ENCODE results near the gene NSUN2.

NSUN2 gene

DNA sequence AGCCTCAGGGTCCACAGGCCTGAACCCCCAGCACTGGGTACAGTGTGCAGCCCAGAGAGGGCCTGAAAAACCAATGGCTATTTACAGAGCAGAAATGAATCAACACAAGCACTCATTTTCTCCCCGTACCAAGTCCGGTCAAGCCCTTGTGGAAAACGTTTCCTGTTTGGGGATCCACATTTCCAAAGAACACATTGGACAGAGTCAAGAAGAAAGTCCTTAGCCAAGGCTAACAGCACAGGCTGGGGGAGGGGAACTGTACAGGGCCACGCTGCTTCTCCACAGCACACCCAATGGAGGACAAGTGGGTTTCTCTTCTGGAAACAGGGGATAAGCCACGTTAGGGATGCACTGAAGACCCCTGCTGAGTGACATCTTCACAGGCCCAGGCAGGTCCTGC lies 62.3 kb downstream of the NSUN2 start:
- H3K27ac ChIP-seq: no peak overlapping the region
- DNase-seq (ENCODE audit: low read depth, low spot score): no peak

DNA sequence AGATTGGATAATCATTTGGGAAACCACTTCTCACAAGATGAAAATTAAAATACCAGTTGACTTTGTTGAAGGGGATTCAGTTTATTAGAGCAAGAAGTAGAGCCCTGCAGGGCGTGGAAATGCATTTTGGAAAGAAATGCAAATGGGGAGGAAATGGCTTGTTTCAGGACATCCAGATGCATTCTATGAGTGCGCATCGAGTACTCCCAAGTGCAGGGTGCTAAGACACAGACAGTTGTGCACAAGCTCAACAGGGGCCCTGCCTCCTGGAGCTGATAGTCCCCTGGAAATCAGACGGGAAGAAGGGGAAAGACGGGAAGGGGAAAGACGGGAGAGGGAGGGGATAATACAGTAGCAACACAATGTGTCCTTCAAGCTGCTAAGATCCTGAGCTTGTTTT lies 64.0 kb downstream of the NSUN2 start:
- no peak for DNase-seq (ENCODE audit: low read depth, low spot score)

DNA sequence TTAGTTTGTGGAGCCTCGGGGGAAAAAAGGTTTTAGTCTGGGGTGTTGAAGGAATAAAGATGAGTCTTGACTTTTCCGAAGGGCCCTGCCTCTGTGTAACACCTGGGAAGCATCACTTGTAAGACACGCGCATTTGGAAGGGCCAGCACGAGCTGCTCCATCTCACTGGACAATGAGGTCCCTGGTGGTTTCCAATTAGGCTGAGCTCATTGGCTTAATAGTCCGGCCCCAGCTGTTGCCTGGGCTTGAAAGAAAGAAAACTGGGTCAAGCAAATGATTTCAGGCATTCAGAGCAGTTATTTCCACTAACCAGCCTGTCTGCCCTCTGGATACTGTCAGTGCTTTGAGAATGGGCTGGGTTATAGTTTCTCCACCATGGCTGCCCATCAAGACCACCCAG lies 64.5 kb downstream of the NSUN2 start:
- no peak overlapping the region for H3K27ac ChIP-seq
- no peak for DNase-seq (ENCODE audit: low read depth, low spot score)

More for the DNA sequence above, 64.0 kb downstream of the NSUN2 start:
- no peak overlapping the region for H3K27ac ChIP-seq

DNA sequence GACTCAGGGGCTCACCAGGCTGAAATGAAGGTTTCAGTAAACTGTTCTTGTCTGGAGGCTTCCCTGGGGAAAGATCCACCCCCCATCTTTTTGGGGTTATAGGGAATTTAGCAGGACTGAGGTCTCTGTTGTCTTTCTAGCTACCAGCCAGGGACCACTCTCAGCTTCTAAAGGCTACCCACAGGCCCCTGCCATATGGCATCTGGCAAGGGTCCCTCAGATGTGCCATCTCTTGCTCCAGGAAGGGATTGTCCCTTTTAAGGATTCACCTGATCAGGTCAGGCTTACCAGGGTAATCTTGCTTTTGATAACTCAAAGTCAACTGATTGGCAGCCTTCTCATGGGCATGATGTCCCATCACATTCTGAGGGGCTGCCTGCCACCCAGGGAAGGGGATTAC lies 65.0 kb downstream of the NSUN2 start:
- H3K27ac ChIP-seq: no peak overlapping the region
- DNase-seq (ENCODE audit: low read depth, low spot score): no peak

DNA sequence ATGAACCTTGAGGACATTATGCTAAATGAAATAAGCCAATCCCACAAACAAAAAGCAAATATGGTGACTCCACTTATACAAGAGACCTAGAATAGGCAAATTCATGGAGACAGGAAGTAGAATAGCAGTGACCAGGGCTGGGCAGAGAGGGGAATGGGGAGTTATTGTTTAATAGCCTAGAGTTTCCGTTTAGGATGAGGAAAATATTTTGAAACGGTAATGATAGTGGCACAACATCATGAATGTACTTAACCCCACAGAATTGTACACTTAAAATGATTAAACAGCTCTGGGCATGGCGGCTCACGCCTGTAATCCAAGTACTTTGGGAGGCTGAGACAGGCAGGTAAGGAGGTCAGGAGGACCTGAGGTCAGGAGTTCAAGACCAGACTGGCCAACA lies 65.8 kb downstream of the NSUN2 start:
- DNase-seq (ENCODE audit: low read depth, low spot score): no peak
- no peak overlapping the region for H3K27ac ChIP-seq

DNA sequence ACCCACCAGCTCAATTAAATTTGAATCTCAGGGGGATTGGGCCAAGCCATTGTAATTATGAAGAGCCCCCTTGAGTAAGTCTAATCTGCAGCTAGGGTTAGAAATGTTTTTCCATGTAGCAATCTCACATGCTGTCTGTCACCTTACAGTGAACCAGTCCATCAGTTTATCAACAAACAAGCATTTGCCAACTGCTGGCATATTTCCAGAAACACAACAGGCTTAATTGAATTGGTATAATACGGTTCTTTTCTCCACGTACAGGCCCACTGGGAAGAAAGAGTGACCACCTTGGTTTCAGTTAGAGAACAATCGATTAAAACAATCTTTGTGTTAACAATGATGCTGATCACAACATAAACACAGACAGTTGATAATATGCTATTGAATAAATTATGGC lies 67.4 kb downstream of the NSUN2 start:
- no peak overlapping the region for H3K27ac ChIP-seq
- DNase-seq (ENCODE audit: low read depth, low spot score): no peak

DNA sequence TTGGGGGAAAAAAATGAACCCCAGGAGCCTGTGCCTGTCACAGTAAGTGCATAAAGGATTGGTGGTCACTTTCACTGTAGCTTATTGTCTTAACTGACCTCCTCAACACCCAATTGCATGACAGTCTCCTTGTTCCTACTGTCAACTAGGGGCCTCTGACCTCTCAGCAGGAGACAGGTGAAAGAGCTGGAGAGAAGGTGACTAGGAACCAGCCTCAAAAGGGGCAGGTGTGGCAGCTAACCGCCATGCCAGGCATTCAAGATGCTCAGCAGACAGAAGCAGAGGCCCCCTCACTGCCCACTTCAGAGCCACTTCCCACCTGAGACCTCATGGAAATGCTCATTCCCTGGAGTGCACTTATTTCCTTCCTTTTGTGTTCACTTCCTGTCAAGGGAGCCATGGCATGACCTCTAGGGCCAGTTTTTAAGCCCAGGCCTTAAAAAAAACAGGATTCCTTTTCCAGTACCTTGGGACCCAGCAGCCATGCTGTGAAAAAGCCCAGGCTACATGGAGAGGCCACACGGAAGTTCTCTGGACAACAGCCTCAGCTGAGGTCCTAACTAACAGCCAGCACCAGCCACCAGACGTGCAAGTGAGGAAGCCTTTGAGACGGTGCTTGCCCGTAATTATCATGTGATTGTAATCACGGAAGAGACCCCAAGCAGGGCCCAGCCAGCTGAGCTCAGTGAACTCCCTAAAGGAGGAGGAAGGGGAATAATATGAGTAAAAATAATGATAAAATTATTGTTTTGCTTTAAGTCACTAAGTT lies 74.9 kb downstream of the NSUN2 start:
- DNase-seq (ENCODE audit: low read depth, low spot score): no peak
- H3K27ac ChIP-seq: no peak overlapping the region

DNA sequence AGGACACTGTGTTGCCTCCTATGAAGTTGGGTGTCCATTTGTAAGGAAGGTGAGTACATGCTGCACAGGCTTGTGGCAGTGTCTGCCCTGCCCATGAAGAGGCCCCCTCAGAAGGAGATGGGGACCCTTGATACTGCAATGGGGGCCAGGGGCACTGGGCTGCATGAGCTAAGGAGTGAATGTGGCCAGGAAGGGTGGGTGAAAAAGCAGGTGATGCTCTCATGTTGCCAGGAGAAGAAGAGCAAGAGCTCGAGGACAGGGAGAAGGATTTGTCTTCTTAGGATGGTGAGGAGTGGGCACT lies 76.1 kb downstream of the NSUN2 start:
- no peak overlapping the region for H3K27ac ChIP-seq
- DNase-seq (ENCODE audit: low read depth, low spot score): no peak

DNA sequence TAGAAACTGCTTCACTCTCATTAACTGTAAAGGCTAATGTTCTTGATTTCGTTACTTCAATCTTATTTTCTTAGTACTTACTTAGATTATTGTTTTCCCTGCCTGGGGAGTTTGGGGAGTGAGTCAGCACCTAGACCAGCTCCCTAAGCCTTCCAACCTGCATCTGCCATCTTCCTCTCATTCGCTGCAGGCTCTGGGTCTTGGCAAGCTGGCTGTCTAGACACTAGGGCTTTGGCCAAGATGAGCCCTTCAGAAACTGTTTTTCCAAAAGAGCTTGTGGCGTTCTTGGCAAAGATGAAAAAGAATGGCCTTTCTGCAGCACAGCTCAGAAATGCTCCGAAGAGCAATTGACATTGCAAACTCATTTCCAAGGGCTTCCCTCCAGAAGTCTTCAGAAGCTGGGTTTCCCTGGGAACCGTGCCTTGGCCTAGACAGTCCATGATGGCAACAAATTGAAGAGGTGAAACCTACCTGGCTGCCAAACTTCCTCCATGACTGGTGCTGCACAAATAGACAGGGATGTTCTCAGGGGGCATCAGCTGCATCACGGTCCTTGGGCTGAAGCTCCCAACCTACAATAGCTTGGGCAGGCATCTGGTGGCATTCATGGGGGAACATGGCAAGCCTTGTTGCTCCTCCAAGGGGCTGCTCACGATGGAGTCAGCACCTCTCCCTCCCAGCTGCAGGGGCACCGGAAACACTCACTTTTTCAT lies 76.6 kb downstream of the NSUN2 start:
- no peak overlapping the region for H3K27ac ChIP-seq
- no peak for DNase-seq (ENCODE audit: low read depth, low spot score)

DNA sequence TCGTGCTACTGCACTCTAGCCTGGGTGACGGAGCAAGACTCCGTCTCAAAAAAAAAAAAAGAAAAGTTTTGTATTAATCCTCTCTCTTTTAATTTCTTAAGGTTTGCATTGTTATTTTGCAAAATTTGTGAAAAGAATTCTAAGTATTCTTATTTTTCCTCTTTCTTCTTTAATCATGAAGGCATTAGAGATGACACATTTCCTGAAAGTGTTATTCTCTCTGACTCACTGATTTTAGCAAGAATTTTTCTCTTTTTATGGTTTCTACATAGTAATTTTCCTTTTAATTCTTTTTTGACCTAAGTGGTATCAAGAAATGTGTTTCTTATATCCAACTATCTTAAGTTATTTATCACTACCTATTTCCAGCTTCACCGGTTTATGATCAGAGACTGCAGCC lies 78.0 kb downstream of the NSUN2 start:
- H3K27ac ChIP-seq: no peak overlapping the region
- no peak for DNase-seq (ENCODE audit: low read depth, low spot score)

DNA sequence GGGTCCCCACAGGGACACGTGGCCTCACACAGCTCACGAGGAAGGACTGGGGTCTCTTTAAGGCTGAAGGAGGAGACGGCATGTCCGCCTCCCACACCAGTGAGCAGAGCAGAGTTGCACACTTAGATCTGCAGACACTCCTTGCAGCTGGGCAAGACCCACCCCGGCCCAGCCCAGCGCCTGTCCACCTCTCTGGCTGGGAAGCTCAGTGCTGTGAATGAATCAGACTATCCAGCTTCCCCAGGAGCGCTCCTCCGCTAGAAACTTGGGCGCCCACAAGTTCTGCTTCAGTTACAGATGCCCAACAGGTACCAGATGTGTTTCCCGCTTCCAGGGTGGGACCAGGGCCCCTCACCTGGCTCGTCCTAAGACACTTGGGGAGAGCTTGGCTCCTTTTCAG lies 78.9 kb downstream of the NSUN2 start:
- no peak overlapping the region for H3K27ac ChIP-seq
- DNase-seq (ENCODE audit: low read depth, low spot score): no peak

DNA sequence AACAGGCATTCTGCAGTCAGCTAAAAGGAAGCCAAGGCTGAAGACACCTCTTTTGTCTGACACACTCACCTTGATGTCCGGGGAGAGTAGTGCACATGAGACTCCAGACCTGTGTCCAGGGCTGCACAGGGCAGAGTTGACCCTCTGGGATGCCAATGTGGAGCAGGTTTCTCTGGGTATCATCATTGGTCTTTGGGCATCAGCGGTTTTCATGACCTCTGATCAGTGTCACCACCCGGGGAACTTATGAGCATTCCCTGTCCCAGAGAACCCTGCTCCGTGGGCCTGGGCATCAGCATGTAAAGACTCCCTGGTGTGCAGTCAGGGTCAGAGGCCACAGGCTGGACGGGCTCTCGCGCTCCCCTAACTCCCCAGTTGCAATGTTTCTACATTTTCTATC lies 80.2 kb downstream of the NSUN2 start:
- DNase-seq (ENCODE audit: low read depth, low spot score): no peak
- no peak overlapping the region for H3K27ac ChIP-seq

DNA sequence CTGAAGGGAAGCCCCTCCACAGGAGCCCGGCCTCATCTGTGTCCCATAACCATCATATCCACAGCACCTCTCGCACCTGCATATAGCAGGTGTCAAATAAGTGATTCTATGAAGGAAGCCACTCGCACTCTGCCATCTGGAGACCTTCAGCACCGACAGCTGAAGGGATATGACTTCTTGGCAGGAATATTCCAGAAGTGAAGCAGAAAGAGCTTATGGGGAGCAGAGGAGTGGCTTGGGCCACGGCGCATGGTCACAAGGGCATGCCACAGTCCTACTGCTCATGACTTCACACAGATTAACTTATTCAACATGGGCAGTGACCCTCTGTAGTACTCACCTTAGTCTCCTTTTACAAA lies 80.9 kb downstream of the NSUN2 start:
- DNase-seq (ENCODE audit: low read depth, low spot score): no peak
- H3K27ac ChIP-seq: no peak overlapping the region

DNA sequence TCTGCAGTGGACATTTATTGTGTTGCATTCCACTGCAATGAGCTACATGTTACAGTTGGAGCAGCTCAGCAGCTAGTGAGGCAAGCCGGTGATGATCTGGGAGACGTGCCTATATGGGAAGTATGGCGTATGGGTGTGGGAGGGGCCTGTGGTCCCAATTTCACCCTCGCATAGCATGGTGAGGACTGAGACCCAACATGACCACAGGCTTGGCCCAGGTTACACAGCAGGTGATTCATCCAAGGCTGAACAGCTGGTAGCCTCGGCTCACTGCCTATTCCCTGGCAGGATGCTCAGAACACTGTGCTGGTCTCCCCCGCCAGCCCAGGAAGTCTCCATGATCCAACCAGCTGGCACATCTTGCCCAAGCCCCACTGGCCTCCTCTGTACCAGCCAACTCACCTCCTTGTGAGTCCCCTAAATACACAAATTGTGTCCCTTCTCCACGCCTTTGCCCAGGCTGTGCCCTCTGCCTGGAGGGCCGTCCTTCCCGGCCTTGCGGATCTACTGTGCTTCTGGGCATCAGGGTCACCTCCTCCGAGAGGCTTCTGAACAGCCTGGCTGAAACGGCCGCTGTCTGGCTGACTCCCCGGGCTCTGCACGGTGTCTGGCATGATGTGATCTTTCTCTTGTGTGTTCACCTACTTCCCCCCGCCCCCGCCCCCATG lies 81.4 kb downstream of the NSUN2 start:
- no peak for DNase-seq (ENCODE audit: low read depth, low spot score)
- no peak overlapping the region for H3K27ac ChIP-seq

DNA sequence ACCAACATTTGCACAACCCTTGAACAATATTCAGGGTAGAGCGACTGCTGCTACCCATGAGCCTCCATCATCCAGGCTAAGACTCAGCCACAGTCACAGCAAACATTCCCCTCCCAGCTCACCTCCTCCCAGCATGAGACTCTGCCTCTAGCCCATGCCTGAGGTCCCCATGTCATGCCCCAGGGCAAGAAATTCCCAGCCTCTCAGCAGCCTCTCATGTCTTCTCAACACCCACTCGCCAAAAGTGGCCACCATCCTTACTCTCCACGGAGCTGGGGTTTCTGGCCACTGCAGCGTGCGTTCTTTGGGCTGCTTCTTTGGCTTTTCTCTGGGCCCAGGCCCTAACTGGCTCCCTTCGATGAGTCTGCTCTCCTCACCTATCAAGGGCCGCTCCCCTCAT lies 82.2 kb downstream of the NSUN2 start:
- no peak for DNase-seq (ENCODE audit: low read depth, low spot score)
- no peak overlapping the region for H3K27ac ChIP-seq

Measured in epithelial cell of prostate (primary cell).